Brain microvascular endothelial cell (primary cell): ENCODE measurements around the gene AP1S1.
A peak's percentile ranks its signal among the peaks of the same experiment; 100 is the strongest.

Experiments used
- DNase-seq: peaks from one replicate; pipeline ENCODE4 v3.0.0-alpha.2; 2020
- H3K27ac ChIP-seq: fragments of 250-450 bp; sonication (Bioruptor Pico); 2 replicates; pipeline ENCODE4 v1.5.1; 2020; ENCODE audit warnings: mild to moderate bottlenecking, moderate library complexity
- H3K27me3 ChIP-seq: fragments of 250-450 bp; sonication (Bioruptor Pico); replicated peaks from 2 replicates; pipeline ENCODE4 v1.5.1; 2020; ENCODE audit warnings: mild to moderate bottlenecking
- H3K36me3 ChIP-seq: fragments of 250-450 bp; sonication (Bioruptor Pico); replicated peaks from 2 replicates; pipeline ENCODE4 v1.5.1; 2020; ENCODE audit warnings: mild to moderate bottlenecking
- H3K4me3 ChIP-seq: 2 replicates; pipeline ENCODE4 v1.5.1; 2011; ENCODE audit warnings: low read depth, mild to moderate bottlenecking, control low read depth, low read length, moderate library complexity
- in situ Hi-C: cut with HindIII; loops from 2 replicates; pipeline ENCODE4 v1.10.0; 2017; ENCODE audit warnings: low sequenced_read_pairs, low pct_ligation_motif_present
- TF ChIP-seq, protein P1 (sequence below): IDR thresholded peaks from 2 replicates; pipeline ENCODE4 v1.5.1; 2011; ENCODE audit warnings: low read depth, mild to moderate bottlenecking, moderate library complexity, low read length, control low read depth, inconsistent platforms; ENCODE audit errors: missing control alignments

Gene AP1S1

GRCh38 chr7:101140746-101141382 is 13.4 kb upstream of the AP1S1 start:
- TF ChIP-seq, protein P1, sequence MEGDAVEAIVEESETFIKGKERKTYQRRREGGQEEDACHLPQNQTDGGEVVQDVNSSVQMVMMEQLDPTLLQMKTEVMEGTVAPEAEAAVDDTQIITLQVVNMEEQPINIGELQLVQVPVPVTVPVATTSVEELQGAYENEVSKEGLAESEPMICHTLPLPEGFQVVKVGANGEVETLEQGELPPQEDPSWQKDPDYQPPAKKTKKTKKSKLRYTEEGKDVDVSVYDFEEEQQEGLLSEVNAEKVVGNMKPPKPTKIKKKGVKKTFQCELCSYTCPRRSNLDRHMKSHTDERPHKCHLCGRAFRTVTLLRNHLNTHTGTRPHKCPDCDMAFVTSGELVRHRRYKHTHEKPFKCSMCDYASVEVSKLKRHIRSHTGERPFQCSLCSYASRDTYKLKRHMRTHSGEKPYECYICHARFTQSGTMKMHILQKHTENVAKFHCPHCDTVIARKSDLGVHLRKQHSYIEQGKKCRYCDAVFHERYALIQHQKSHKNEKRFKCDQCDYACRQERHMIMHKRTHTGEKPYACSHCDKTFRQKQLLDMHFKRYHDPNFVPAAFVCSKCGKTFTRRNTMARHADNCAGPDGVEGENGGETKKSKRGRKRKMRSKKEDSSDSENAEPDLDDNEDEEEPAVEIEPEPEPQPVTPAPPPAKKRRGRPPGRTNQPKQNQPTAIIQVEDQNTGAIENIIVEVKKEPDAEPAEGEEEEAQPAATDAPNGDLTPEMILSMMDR: no peak
- Histone ChIP-seq H3K4me3 (no peak overlapping the region), H3K27me3 (no peaks in the 10 kb centered on the region), H3K27ac (no peak overlapping the region), H3K36me3 (peaks cover 21% of the 10 kb centered on the region)
- DNase-seq: peak; percentile 46
- in situ Hi-C loops: no loop called here

DNA sequence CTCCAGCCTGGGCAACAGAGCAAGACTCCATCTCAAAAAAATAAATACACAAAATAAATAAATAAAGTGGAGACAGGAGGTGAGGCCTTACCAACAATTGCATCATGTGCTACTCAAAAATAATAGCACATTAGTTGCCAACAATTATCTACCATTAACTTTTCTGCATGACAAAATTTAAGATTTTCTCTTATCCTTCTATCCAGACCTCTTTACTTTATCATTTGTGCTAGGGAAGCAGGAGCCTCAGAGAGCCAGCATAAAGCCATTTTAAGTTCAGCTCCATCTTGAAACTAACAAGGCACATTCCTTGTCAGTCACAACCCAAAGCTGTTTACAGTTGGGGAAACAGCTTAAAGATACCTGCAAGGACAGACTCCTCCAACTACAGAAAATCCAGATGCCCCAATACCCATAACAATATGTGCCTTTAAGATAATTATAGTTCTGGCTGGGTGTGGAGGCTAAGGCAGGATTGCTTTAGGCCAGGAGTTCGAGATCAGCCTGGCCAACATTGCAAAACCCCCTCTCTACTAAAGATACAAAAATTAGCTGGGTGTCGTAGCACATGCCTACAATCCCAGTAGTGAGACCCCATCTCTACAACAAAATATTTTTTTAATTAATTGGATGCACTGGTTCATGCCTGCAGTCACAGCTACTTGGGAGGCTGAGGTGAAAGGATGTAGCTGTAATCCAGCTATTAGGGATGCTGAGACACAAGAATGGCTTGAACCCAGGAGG is 2.2 kb upstream of the AP1S1 start:
- no peak overlapping the region for H3K4me3 ChIP-seq
- DNase-seq: no peak
- TF ChIP-seq, protein P1: no peak
- no peaks in the 10 kb centered on the region for H3K27me3 ChIP-seq
- H3K36me3 ChIP-seq: peaks cover 3% of the 10 kb centered on the region
- no peak overlapping the region for H3K27ac ChIP-seq
- in situ Hi-C loops: loop anchor here (25.0 kb wide), 1 partner anchor 135 kb away; no protein-coding TSS in a partner anchor

DNA sequence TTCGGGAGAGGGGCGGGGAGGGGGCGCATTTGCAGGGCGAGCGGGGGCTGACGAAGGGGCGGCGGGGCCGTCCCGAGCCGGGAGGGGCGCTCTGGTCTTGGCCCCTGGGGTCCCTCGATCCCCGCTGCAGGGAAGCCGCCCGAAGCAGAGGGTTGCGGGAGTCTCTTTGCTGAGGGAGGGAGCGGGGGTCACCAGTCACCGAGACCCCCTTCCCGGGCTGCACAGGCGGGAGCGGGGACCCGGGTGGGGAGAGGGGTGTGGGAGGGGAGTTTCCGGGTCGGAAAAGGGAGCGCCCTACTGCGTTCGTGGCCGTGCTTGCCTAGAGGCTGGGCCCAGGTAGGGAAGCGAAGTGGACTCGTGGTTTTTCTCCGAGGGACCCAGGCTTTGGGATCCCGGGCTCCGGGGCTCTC is 422 bp downstream of the AP1S1 start:
- Histone ChIP-seq H3K27ac (no peak overlapping the region), H3K36me3 (peaks cover 19% of the 10 kb centered on the region), H3K27me3 (no peaks in the 10 kb centered on the region), H3K4me3 (peak overlapping the region; percentile 74)
- no peak for DNase-seq
- in situ Hi-C loops: loop anchor here (25.0 kb wide), 1 partner anchor 133 kb away; no protein-coding TSS in a partner anchor
- TF ChIP-seq, protein P1: no peak

DNA sequence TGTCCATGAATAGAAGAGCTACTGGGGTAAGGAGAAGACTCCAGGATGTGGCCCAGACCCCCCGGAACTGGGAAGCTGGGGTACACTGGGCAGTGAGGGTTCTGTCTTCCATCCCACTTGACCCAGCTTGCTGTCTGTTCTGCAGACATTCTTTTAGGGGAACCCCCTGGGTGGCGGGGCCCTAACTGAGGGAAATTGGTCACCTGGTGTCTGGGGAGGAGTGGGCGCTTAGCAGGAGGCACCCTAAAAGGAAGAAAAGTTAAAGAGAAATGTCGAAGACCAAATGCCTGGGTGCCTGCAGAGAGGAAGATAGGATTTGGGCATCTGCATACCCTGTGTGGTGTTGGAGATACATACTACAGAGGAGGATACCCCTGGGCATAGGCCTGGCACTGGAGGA is 1.0 kb downstream of the AP1S1 start:
- peaks cover 25% of the 10 kb centered on the region for H3K36me3 ChIP-seq
- H3K27me3 ChIP-seq: no peaks in the 10 kb centered on the region
- TF ChIP-seq, protein P1: no peak
- peak overlapping the region; percentile 74 for H3K4me3 ChIP-seq
- in situ Hi-C loops: loop anchor here (25.0 kb wide), 1 partner anchor 132 kb away; no protein-coding TSS in a partner anchor
- DNase-seq: no peak
- no peak overlapping the region for H3K27ac ChIP-seq

DNA sequence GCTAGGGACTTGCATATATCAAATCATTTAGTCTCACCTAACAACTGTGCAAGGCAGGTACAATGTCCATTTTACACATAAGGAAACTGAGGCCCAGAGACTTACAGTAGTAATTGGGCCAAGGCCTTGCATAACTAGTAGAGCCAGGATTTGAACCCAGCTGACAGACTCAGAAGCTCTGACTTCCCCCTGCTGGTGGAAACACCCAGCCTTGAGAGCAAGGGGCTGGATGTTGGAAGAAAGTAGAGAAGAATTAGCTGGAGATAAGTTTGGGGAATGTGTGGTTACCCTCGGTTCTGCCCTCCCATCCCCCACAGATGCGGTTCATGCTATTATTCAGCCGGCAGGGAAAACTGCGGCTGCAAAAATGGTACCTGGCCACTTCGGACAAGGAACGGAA is 2.0 kb downstream of the AP1S1 start:
- Histone ChIP-seq H3K4me3 (no peak overlapping the region), H3K27ac (no peak overlapping the region), H3K27me3 (no peaks in the 10 kb centered on the region), H3K36me3 (peaks cover 26% of the 10 kb centered on the region)
- no peak for DNase-seq
- in situ Hi-C loops: loop anchor here (25.0 kb wide), 1 partner anchor 131 kb away; no protein-coding TSS in a partner anchor
- TF ChIP-seq, protein P1: peak; percentile 53
